Middle frontal gyrus (tissue), 1 donor: ENCODE measurements around the gene KLF2.
"Not testable (repeated sequence)": the region's sequence is repeated elsewhere in the genome, so short reads cannot be mapped to it uniquely, and the experiment has no call there.

Experiments used
- DNase-seq: peaks from one replicate; pipeline ENCODE4 v3.0.0-alpha.2; 2015; ENCODE audit warnings: low spot score; ENCODE audit errors: extremely low spot score

Gene KLF2

DNA sequence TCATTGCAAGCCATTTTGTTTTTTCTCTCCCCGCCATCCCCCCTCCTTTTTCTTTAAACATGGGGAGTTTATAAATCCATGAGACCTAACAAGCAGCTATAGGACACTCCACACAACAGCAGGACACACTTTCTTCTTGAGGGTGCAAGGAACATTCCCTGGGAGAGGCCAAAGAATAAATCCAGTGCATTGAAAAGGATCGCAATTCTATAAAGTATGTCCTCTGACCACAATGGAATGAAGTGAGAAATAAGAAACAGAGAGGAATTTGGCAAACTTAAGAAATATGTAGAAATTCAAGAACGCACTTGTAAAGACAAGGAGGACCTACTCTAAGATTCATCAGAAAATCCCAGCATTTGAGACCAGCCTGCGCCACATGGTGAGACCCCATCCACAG, 11.9 kb downstream of the KLF2 start:
- no peak for DNase-seq

DNA sequence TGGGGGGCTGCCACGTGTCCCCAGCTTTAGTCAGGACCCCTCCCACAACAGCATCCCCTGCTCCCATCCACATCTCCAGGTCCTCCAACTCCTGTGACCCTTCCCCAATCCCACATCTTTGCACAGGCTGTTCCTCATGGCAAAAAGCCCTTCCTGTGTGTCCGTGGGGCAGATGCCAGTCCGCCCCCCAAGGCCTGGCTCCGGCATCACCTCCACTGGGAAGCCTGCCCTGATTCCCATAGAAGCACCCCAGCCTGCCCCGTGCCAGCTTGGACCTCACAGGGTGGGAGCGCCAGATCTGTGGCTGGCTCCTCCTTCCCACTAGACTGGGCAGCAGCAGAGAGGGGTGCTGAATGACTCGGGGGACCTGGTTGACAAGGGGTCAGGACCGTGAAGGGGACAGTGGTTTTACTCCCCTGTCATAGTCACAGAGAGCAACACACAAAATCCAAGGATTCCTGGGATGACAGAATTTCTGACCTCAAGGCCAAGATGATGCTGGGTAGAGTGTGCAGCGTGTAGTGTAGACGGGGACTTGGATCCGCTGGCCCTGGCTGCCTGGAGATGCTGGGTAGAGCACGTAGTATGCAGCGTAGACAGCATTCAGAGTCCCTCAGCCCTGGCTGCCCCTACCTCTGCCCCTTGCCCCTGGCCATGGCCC, 13.3 kb downstream of the KLF2 start:
- no peak for DNase-seq

DNA sequence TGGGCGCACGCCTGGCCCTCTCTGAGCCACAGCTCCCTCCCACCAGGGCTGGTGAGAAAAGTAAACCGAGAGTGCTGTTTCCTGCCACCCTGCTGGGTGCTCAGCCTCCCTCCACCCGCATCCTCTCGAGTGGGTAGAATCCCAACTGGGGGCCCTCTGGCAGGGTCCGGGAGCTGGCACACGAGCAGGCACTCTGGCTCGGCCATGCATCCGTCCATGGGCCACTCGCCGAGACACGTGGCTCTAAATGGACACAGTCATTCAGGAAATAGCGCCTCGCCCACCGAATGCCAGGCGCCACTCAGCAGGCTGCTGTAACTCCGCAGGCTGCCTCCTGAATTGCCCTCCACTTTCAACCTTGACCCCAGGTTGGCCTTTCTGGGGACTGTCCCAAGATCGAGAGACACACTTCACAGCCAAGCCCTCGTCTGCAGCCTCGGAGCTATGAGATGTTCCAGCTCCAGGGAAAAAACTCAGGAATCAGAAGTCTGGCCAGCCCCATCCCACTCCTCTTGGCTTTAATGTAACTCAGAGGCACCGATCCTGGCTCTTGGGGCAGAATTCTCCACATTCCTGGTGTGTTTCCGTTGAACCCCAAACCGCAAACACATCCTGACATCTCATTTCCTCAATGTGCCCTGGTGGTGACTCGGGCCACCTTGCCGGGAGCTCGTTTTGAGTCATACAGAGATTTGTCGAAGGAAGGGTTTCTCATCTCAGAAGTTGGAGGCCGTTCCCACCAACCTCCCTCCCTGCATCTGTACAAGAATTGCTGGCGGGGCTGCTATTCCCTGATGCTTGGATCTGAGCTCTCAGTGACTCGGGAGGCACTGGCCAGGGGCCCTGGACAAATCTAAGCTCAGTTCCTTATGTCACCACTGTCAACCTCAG, 14.1 kb downstream of the KLF2 start:
- no peak for DNase-seq

DNA sequence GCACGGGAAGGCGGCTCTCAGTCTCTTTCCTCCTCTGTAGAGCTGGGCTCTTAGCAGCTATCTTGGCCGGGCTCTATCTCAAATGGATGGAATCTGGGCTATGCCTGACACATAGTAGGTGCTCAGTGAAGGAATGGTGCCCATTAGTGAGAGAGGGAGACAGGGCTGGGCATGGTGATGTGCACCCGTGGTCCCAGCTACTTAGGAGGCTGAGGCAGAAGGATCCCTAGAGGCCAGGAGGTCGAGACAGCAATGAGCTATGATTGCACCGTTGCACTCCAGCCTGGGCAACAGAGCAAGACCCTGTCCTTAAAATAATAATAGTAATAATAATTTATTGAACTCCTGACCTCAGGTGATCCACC, 14.7 kb downstream of the KLF2 start:
- no peak for DNase-seq

DNA sequence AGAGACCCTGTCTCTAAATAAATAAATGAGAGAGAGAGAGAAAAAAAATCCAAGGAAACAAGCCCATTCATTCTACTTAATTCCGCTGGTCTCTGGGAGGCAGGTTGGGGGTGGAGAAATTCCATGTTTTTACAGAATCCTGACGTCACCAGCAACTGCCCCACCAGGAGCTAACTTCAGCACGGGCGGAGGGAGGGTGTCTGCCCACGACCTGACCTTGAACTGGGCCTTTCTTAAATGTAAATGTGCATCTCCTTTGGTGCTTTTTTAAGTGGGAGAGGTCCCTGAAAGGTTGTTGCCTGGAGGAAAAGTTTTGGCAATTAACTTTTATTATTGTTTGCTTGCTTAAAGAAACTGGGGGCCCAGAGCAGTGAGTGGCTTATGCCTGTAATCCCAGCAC, 15.5 kb downstream of the KLF2 start:
- no peak for DNase-seq

DNA sequence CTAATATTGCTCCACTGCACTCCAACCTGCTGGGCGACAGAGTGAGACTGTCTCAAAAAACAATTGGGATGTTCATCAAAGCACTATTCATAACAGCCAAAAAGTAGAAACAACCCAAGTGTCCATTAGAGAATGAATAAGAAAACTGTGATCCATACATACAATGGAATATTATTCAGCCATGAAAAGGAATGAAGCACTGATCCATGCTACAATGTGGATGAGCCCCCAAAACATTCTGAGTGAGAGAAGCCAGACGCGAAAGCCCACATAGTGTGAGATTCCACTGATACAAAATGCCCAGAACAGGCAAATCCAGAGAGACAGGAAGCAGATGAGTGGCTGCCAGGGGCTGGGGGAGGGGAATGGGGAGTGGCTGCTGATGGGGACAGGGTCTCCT, 16.0 kb downstream of the KLF2 start:
- no peak for DNase-seq

DNA sequence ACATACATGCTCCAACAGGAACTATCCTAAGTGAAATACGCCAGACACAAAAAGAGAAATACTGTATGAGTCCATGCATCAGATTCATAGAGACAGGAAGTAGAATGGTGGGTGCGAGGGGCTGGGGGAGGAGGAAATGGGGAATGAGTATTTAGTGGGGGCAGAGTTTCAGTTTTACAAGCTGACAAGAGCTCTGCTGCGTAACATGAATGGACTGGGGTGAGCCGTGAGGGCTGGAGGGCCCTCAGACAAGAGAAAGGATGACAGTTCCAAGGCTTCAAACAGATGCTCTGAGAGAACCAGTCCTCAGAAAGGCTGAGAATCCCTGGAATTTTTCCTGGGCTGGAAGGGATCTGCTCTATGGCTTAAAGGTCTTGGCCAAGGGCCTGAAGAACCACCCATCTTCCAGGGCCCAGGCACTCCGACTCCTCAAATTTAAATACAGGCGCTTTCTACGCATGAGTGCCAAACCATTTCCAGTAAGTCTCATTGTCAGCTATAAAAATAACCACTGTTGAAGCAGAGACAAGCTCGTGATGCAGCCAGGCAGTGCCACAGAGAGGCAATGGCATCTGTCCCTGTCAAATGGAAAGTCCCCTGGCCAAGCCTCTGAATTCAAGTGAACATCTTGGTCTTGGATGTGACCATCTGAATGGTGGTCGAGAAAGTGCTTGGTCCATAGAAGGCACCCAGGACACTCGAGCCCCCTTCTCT, 17.5 kb downstream of the KLF2 start:
- DNase-seq, result no peak

DNA sequence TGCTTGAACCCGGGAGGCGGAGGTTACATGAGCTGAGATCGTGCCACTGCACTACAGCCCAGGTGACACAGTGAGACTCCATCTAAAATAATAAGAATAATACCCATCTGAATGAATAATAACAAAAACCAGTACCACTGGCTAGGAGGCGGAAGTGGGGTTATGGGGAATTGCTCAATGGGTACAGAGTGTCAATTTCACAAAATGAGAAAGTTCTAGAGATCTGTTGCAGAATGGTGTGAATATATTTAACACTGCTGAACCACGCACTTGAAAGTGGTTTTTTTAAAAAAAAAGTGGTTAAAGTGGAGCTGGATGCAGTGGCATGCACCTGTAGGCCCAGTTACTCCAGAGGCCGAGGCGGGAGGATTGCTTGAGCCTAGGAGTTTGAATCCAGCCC, 18.5 kb downstream of the KLF2 start:
- no peak for DNase-seq

DNA sequence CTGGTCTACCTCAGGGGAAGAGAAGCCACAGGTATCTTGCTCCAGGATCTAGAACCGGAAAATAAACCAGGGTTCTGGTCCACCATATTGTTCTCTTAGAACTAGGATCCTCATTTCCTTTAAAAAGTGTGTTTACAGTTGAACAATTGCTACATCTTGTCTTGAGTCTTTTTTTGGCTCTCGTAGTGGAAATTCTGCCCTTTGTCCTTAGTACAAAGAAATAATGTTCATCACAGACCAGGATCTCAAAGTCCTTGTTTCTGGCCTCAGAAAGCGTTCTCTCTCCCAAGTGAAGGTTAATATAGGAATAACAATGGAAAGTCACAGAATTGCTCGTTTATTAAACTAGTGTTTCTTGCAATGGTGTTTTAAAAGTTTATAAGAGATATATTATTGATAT, 20.8 kb downstream of the KLF2 start:
- no peak for DNase-seq

DNA sequence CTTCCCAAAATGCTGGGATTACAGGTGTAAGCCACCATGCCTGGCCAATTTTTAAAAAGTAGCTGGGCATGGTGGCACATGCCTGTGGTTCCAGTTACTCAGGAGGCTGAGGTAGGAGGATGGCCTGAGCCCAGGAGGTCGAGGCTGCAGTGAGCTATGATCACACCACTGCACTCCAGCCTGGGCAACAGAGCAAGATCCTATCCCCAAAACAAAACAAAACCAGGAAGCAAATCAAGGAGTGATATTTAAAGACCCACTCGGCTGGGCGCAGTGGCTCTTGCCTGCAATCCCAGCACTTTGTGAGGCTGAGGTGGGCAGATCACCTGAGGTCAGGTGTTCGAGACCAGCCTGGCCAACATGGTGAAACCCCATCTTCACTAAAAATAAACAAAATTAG, 22.5 kb downstream of the KLF2 start:
- DNase-seq, result not testable (repeated sequence)

DNA sequence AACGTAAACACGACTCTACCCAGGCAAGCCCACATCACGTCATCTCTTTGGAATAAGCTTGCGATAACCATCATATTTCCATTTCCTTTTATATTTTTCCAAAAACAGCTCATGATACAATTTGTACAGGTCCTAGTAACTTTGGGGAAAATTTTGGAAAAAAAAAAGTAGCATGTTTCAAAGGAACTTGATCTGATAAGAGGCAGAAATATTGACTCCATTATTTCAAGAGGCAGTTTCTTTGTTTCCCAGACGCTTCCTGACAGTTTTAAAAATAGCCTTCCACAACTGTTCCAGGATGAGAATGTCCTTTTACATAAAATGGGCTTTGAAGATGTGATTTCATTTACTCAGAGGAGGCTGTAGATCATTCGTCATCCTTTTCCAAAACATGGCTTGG, 23.1 kb downstream of the KLF2 start:
- DNase-seq, result no peak

DNA sequence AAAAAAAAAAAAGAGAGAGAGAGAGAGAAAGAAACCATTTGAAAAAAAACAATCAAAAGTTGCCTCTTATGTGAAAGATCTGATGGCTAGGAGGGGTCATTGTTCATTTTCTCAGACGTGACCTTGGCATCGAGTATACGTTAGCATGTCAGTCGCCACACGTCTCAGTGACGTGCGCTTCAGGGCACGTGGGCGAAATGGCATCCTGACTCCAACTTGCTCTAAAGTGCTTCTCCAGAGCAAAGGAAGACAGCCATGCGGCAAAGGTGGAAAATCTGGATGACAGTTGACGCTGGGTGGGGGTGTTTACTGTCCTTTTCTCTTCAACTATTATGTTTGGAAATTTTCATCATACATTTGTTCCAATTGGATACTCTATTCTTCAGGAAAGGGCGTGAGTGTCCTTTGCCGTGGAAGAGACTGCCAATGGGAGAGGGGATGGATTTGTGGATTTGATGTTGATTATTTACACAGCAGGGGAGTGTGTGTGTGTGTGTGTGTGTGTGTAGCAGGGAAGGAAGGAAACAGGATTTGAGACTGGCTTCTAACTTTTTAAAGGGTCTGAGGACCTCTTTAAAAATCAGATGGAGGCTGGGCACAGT, 25.0 kb downstream of the KLF2 start:
- no peak for DNase-seq

DNA sequence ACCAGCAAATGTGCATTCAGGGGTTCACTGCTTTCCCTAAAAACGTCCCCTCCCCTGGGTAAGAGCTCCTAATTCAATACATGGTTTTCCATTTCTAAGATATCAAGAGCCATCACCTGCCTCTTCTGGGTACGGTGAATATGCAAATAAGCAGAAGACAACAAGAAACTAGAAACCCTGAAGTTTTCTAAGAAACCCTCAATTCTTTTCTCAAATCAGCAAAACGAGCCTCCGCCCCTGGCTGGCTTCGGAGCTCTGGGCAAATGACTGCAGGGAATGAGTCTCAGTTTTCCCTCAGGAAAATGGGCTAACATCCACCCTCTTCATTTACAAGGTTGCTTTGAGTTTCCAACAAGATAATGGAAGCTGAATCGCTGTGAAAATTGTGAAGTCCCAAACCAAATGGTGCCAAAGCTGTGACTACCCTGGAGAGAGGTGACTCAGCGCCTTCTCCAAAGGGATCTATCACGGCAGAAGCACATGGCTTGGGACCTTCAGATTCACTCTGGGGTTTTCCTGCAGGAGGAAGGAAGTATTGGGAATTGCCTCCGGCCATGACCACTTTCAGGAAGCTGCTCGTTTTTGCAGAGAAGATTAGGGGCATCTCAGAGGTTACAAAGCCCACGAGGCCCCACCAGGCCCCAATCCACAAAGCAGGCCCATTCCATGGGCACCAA, 26.6 kb downstream of the KLF2 start:
- DNase-seq, result no peak

DNA sequence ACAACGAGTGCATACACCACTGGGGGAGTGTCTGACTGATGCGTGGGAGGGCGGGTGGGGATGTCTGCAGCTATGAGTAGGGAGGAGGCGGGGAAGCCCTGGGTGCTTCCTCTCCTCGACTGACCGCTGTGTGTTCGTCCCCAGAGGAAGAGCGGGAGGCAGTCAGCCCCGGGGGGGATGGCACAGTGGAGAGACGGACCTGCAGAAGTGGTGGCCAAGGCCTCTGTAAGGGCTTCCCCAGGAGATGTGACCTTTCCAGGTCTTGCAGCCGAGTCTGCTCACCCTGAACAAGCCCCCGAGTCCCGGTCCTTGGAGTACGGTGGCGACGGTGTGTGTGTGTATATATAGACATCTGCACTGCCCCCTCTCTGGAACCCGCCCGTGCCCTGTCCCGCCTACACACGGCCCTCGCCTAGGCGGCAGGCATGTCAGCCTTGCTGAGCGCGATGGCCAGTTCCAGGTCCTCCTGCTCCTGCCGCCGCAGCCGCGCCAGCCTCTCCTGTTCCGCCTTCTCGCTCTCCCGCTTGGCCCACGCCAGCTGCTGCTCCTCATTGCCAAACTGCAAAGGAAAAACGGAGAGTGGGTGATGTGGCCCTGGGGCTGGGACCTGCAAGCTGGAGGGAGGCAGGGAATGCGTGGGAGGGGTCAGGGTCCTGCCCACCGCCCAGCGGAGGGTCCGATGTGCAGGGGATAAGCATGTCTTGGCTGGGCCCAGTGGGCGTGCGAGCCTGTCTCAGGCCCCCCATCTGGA, 30.8 kb downstream of the KLF2 start:
- DNase-seq, result no peak

DNA sequence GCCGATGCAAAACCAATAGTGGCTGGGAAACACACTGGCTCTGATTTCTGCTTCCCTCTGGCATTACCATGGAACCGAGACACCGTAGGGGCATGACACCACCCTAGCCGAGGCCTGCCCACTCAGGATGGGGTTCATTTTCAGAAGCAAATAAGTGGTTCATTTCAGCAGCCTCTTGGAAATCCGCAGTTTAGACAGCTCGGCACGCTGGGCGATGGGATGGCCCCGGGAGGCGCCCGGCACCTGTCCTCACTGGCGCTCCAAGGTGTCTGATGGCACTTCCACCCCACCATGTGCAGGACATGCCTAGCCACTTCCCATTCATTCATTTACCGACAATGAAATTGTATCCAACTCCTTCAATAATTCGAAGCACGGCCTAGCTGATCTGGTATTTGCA, 33.8 kb downstream of the KLF2 start:
- no peak for DNase-seq

DNA sequence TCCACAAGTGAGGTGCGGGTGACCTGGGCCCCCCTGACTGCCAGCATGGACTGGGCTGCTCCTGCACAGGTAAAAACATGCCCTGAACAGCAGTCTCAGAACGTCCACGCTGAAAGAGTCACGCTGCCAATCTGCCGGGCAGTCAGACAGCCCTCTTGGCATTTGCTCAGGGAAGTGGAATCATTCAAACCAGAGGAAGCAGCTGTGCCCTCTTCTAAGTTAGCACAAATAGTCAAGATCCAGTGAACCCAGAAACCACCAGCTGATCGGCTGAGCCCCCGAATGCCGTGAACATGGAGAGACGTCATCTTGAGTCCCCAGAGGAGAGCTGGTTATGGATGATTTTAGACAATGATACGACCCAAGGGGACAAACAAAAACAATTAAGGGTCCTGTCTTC, 34.4 kb downstream of the KLF2 start:
- no peak for DNase-seq

DNA sequence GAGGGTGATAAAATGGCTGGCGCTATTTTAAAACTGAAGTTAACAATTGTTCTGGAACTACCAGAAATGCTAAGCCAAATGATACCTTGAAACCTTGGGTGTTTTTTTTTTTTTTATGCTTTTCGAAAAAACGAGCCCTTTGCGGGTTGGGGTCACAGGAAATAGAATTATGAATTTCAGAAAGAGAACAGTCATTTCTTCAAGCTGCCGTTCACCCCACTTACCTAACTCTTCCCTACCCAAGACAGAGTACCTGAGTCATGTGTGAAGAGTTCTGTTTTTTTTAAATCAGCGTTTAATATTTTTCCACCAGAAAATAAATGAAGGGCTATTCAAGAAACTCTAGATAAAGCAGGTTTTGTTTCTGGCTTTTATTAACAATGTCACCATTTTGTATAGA, 35.3 kb downstream of the KLF2 start:
- DNase-seq, result no peak

DNA sequence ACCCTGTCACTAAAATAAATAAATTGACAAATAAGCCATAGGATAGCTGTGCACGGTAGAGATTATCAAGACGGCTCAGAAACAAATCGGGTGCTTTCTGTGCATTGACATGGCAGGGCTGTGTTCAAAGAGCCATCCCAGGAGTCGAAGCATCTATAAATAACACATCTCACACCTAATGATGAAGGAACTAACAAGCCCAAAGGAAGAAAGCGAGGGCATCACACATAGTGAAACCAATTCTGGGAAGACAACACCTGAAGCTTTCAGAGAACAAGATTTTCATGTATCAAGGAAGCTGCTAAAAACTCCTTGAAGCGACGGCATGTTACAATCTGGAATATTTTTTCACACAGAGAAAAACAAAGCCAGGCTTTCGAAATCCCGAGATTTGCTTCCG, 36.1 kb downstream of the KLF2 start:
- DNase-seq, result no peak

DNA sequence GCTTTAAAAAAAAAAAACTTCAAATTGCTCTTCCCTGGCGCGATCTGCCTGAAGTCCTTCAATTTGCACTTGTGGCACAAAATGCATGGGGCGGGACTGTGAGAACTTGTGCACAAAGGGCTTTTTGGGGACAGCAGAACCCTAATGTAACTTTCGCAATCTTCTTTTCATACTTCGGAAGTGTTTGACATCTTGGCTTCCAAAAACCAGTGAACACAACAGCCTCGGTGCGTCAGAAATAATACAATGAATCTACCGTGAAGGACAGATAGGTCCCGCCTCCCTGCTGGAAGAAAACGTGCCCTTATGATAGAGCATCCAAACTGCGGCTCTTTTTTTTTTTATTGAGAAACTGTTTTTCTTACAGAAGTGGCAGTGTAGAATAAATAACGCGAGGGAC, 36.6 kb downstream of the KLF2 start:
- no peak for DNase-seq

DNA sequence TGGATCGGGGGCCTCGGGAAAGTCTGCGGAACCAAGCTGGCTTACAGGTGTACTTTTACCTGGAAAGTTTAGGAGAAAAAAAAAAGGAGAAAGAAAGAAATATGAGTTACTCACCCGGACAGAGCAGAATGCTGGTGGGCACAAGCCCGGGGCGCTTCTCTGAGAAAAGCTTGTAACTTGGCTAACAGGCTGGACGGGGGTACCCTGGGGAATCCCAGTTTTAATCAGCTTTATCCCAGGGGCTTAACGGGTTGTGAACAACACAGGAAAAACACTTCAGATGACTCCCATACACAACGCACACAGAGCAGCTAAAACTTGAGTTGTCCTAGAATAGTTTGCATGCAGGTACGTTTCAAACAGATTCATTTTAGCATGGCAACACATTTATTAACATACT, 37.3 kb downstream of the KLF2 start:
- no peak for DNase-seq
